ENCODE measurements around the gene RGS16. TPM values are rescaled to one million over a fixed set of nuclear protein-coding genes. Genes with fewer than 3 reads are reported as not detected.
A peak's percentile ranks its signal among the peaks of the same experiment; 100 is the strongest.

Gene RGS16
- total and polyA plus RNA-seq, 4 donors, result 0.54 to 2.7 (median 0.83) TPM

DNA sequence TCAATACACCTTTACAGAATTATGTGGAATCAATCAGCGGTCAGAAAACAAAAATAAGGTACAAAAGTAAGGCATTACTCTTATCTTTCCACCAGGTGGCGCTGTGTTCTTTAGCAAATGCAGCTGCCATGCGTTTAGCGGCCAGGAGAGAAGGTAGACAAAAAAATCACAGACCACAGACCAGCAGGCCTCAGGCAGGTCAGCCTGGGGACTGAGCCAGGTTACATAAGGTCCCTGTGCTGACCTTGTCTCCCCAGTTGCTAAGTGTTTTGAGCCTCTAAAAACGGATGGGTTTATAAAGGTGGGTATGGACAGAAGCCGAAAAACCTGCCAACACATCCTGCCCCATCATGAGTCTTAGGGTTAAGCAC is 2.8 kb downstream of the RGS16 start:
- Histone ChIP-seq H3K9ac (ENCODE audit: low read depth in 1 of 2, low read length in 2 of 2) (no peak overlapping the region), H3K4me1 (ENCODE audit: control insufficient read depth in 4 of 4, insufficient read depth in 4 of 4, low read length in 3 of 4) (peaks cover 9 to 32% (median 15%) of the 10 kb centered on the region in 4 donors), H3K9me3 (ENCODE audit: control insufficient read depth in 4 of 4, low read length in 3 of 4) (no peaks in the 10 kb centered on the region), H3K27me3 (ENCODE audit: control insufficient read depth in 4 of 4, insufficient read depth in 4 of 4, low read length in 3 of 4) (no peaks in the 10 kb centered on the region), H3K27ac (ENCODE audit: low read depth in 1 of 2, low read length in 2 of 2) (peak overlapping the region; percentile 14 to 20), H3K36me3 (ENCODE audit: control insufficient read depth in 4 of 4, insufficient read depth in 3 of 4, low read depth in 1 of 4, low read length in 3 of 4) (peaks cover 0 to 2% (median 0%) of the 10 kb centered on the region in 4 donors), H3K4me3 (ENCODE audit: low read depth in 1 of 3, low read length in 3 of 3) (no peak overlapping the region)
- WGBS, result 20% methylated on average over 6 of the region's 6 CpGs
- TF ChIP-seq RXRA (IDR thresholded peaks at IDR 0.05) (peak; percentile 76 to 93), FOXA2 (IDR thresholded peaks at IDR 0.05) (no peak), JUND (IDR thresholded peaks at IDR 0.05) (no peak), RAD21 (IDR thresholded peaks at IDR 0.05) (peak; percentile 100), MAX (IDR thresholded peaks at IDR 0.05) (peak; percentile 86), REST (IDR thresholded peaks at IDR 0.05) (no peak)
- TF ChIP-seq, protein P1, sequence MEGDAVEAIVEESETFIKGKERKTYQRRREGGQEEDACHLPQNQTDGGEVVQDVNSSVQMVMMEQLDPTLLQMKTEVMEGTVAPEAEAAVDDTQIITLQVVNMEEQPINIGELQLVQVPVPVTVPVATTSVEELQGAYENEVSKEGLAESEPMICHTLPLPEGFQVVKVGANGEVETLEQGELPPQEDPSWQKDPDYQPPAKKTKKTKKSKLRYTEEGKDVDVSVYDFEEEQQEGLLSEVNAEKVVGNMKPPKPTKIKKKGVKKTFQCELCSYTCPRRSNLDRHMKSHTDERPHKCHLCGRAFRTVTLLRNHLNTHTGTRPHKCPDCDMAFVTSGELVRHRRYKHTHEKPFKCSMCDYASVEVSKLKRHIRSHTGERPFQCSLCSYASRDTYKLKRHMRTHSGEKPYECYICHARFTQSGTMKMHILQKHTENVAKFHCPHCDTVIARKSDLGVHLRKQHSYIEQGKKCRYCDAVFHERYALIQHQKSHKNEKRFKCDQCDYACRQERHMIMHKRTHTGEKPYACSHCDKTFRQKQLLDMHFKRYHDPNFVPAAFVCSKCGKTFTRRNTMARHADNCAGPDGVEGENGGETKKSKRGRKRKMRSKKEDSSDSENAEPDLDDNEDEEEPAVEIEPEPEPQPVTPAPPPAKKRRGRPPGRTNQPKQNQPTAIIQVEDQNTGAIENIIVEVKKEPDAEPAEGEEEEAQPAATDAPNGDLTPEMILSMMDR (IDR thresholded peaks at IDR 0.05; ENCODE audit: low read depth, low read length, missing input control), result peak; percentile 91
- TF ChIP-seq, protein P2, sequence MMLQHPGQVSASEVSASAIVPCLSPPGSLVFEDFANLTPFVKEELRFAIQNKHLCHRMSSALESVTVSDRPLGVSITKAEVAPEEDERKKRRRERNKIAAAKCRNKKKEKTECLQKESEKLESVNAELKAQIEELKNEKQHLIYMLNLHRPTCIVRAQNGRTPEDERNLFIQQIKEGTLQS (IDR thresholded peaks at IDR 0.05), result no peak
- peak; percentile 70 for DNase-seq (ENCODE audit: low spot score)

- H3K4me3 ChIP-seq (ENCODE audit: low read depth in 1 of 3, low read length in 3 of 3), result no peak overlapping the region
These were observed 3.3 kb downstream of the RGS16 start for GRCh38 chr1:182600745-182601415.

GRCh38 chr1:182600036-182600713 is 4.0 kb downstream of the RGS16 start:
- Histone ChIP-seq H3K9me3 (ENCODE audit: control insufficient read depth in 4 of 4, low read length in 3 of 4) (no peaks in the 10 kb centered on the region), H3K4me3 (ENCODE audit: low read depth in 1 of 3, low read length in 3 of 3) (no peak overlapping the region), H3K36me3 (ENCODE audit: control insufficient read depth in 4 of 4, insufficient read depth in 3 of 4, low read depth in 1 of 4, low read length in 3 of 4) (peaks cover 0 to 2% (median 0%) of the 10 kb centered on the region in 4 donors), H3K4me1 (ENCODE audit: control insufficient read depth in 4 of 4, insufficient read depth in 4 of 4, low read length in 3 of 4) (peaks cover 9 to 32% (median 15%) of the 10 kb centered on the region in 4 donors), H3K27me3 (ENCODE audit: control insufficient read depth in 4 of 4, insufficient read depth in 4 of 4, low read length in 3 of 4) (no peaks in the 10 kb centered on the region), H3K27ac (ENCODE audit: low read depth in 1 of 2, low read length in 2 of 2) (no peak overlapping the region), H3K9ac (ENCODE audit: low read depth in 1 of 2, low read length in 2 of 2) (no peak overlapping the region)
- DNase-seq (ENCODE audit: low spot score), result no peak
- WGBS, result 89% methylated on average over 17 of the region's 17 CpGs
- TF ChIP-seq TAF1 (conservative IDR thresholded peaks at IDR 0.05), result no peak
- TF ChIP-seq SP1 (IDR thresholded peaks at IDR 0.05), result no peak
- no peak for TF ChIP-seq EGR1 (IDR thresholded peaks at IDR 0.05; ENCODE audit: low read depth in 2 of 2)
- no peak for TF ChIP-seq HNF4A (conservative IDR thresholded peaks at IDR 0.05)
- no peak for TF ChIP-seq MAX (IDR thresholded peaks at IDR 0.05)
- TF ChIP-seq GABPA (IDR thresholded peaks at IDR 0.05 in 1 of 2, conservative IDR thresholded peaks at IDR 0.05 in 1 of 2), result no peak
- TF ChIP-seq RAD21 (IDR thresholded peaks at IDR 0.05), result no peak
- TF ChIP-seq RXRA (IDR thresholded peaks at IDR 0.05), result no peak
- TF ChIP-seq, protein P1 (IDR thresholded peaks at IDR 0.05; ENCODE audit: low read depth, low read length, missing input control), result no peak

More at GRCh38 chr1:182600745-182601415, 3.3 kb downstream of the RGS16 start:
- H3K4me1 ChIP-seq (ENCODE audit: control insufficient read depth in 4 of 4, insufficient read depth in 4 of 4, low read length in 3 of 4), result peaks cover 9 to 32% (median 15%) of the 10 kb centered on the region in 4 donors
- H3K27me3 ChIP-seq (ENCODE audit: control insufficient read depth in 4 of 4, insufficient read depth in 4 of 4, low read length in 3 of 4), result no peaks in the 10 kb centered on the region
- H3K27ac ChIP-seq (ENCODE audit: low read depth in 1 of 2, low read length in 2 of 2), result no peak overlapping the region
- peak in 1 of 2 donors; percentile 71 for TF ChIP-seq GABPA (IDR thresholded peaks at IDR 0.05 in 1 of 2, conservative IDR thresholded peaks at IDR 0.05 in 1 of 2)
- TF ChIP-seq HNF4G (IDR thresholded peaks at IDR 0.05), result no peak
- no peak for TF ChIP-seq TAF1 (conservative IDR thresholded peaks at IDR 0.05)
- peaks cover 0 to 2% (median 0%) of the 10 kb centered on the region in 4 donors for H3K36me3 ChIP-seq (ENCODE audit: control insufficient read depth in 4 of 4, insufficient read depth in 3 of 4, low read depth in 1 of 4, low read length in 3 of 4)
- DNase-seq (ENCODE audit: low spot score), result no peak
- H3K9ac ChIP-seq (ENCODE audit: low read depth in 1 of 2, low read length in 2 of 2), result no peak overlapping the region
- no peaks in the 10 kb centered on the region for H3K9me3 ChIP-seq (ENCODE audit: control insufficient read depth in 4 of 4, low read length in 3 of 4)
- WGBS, result 65% methylated on average over 5 of the region's 5 CpGs
